DND-41 (cell line): ENCODE data around the gene PITPNC1.

ENCODE experiments used
- ATAC-seq: fragments of 200-7000 bp; cut with Tn5 transposase; 3 replicates; pipeline ENCODE4 v1.9.1; 2021; ENCODE audit warnings: low read depth; ENCODE audit not compliant: insufficient read depth
- DNase-seq: peaks from one replicate; pipeline ENCODE4 v3.0.0-alpha.2; 2020
- H2AFZ ChIP-seq: 2 replicates; pipeline ENCODE4 v1.6.0; 2012; ENCODE audit warnings: low read depth, low read length
- H3K27ac ChIP-seq: 2 replicates; pipeline ENCODE4 v1.5.1; 2012; ENCODE audit warnings: low read length, inconsistent platforms
- H3K27me3 ChIP-seq: fragments of 200-600 bp; sonication (generic); 2 replicates; pipeline ENCODE4 v1.6.0; 2012; ENCODE audit warnings: low read length, mild to moderate bottlenecking, inconsistent platforms; ENCODE audit not compliant: insufficient read depth, poor library complexity
- H3K36me3 ChIP-seq: 2 replicates; pipeline ENCODE4 v1.5.1; 2012; ENCODE audit warnings: low read length, inconsistent platforms; ENCODE audit not compliant: insufficient read depth
- H3K4me1 ChIP-seq: 2 replicates; pipeline ENCODE4 v1.5.1; 2012; ENCODE audit warnings: mild to moderate bottlenecking, low read length; ENCODE audit not compliant: insufficient read depth
- H3K4me2 ChIP-seq: 2 replicates; pipeline ENCODE4 v1.6.0; 2012; ENCODE audit warnings: mild to moderate bottlenecking, moderate library complexity, low read length, inconsistent platforms; ENCODE audit not compliant: insufficient read depth
- H3K4me3 ChIP-seq, 2 experiments: fragments of 200-600 bp in 1 of 2; shearing (Covaris generic) in 1 of 2; 2 replicates each; pipeline ENCODE4 v1.5.1; 2012 to 2016; ENCODE audit warnings: inconsistent platforms in 2 of 2, low read length in 2 of 2, mild to moderate bottlenecking in 2 of 2, low read depth in 1 of 2, moderate library complexity in 1 of 2
- H3K79me2 ChIP-seq: 2 replicates; pipeline ENCODE4 v1.6.0; 2012; ENCODE audit warnings: low read length, inconsistent platforms; ENCODE audit not compliant: insufficient read depth
- H3K9ac ChIP-seq: 2 replicates; pipeline ENCODE4 v1.6.0; 2012; ENCODE audit warnings: low read depth, mild to moderate bottlenecking, inconsistent platforms, low read length, moderate library complexity
- H3K9me3 ChIP-seq: 2 replicates; pipeline ENCODE4 v1.5.1; 2012; ENCODE audit warnings: low read length, moderate library complexity, mild to moderate bottlenecking, inconsistent platforms; ENCODE audit not compliant: insufficient read depth, severe bottlenecking
- H4K20me1 ChIP-seq: 2 replicates; pipeline ENCODE4 v1.6.0; 2012; ENCODE audit warnings: low read length; ENCODE audit not compliant: insufficient read depth
- CTCF ChIP-seq: IDR thresholded peaks from 2 replicates; pipeline ENCODE4 v1.5.1; 2012; ENCODE audit warnings: borderline replicate concordance, low read length, moderate library complexity, mild to moderate bottlenecking; ENCODE audit not compliant: poor library complexity, severe bottlenecking; ENCODE audit errors: extremely low read depth
- EZH2 ChIP-seq: IDR thresholded peaks from 3 replicates; pipeline ENCODE4 v1.6.1; 2012; ENCODE audit warnings: borderline replicate concordance, low read depth, mild to moderate bottlenecking, moderate library complexity, low read length, inconsistent platforms; ENCODE audit not compliant: severe bottlenecking

Gene PITPNC1

GRCh38 chr17:67582673-67583081 lies 205.6 kb downstream of the PITPNC1 start:
- TF ChIP-seq CTCF (no peak), EZH2 (no peak)
- DNase-seq: no peak

GRCh38 chr17:67585077-67585602 lies 208.1 kb downstream of the PITPNC1 start:
- no peak overlapping the region for H3K4me2 ChIP-seq
- H3K9me3 ChIP-seq: no peaks in the 10 kb centered on the region
- no peak overlapping the region for H3K27ac ChIP-seq
- H3K27me3 ChIP-seq: no peaks in the 10 kb centered on the region
- no peak overlapping the region for H3K9ac ChIP-seq
- H4K20me1 ChIP-seq: no peaks in the 10 kb centered on the region
- no peaks in the 10 kb centered on the region for H3K4me1 ChIP-seq
- TF ChIP-seq EZH2: no peak
- TF ChIP-seq CTCF: no peak
- H3K36me3 ChIP-seq: no peaks in the 10 kb centered on the region
- no peaks in the 10 kb centered on the region for H3K79me2 ChIP-seq
- no peak overlapping the region for H2AFZ ChIP-seq
- ATAC-seq (no peak), DNase-seq (no peak)
- H3K4me3 ChIP-seq: no peak overlapping the region

More at GRCh38 chr17:67582673-67583081, 205.6 kb downstream of the PITPNC1 start:
- no peak for ATAC-seq
- Histone ChIP-seq H3K36me3 (no peaks in the 10 kb centered on the region), H3K4me1 (no peaks in the 10 kb centered on the region), H3K27me3 (no peaks in the 10 kb centered on the region), H3K4me3 (no peak overlapping the region), H4K20me1 (no peaks in the 10 kb centered on the region), H3K4me2 (no peak overlapping the region), H3K27ac (no peak overlapping the region), H2AFZ (no peak overlapping the region), H3K9ac (no peak overlapping the region), H3K79me2 (no peaks in the 10 kb centered on the region), H3K9me3 (no peaks in the 10 kb centered on the region)

- Histone ChIP-seq H2AFZ (no peak overlapping the region), H3K27ac (no peak overlapping the region), H3K4me1 (no peaks in the 10 kb centered on the region), H3K79me2 (no peaks in the 10 kb centered on the region), H4K20me1 (no peaks in the 10 kb centered on the region), H3K9me3 (peaks cover 5% of the 10 kb centered on the region), H3K4me3 (no peak overlapping the region), H3K27me3 (no peaks in the 10 kb centered on the region), H3K4me2 (no peak overlapping the region), H3K9ac (no peak overlapping the region), H3K36me3 (no peaks in the 10 kb centered on the region)
- ATAC-seq: no peak
- DNase-seq: no peak
- TF ChIP-seq CTCF (no peak), EZH2 (no peak)
Measured at GRCh38 chr17:67588326-67588725, 211.2 kb downstream of the PITPNC1 start.

- Histone ChIP-seq H3K9ac (no peak overlapping the region), H3K36me3 (no peaks in the 10 kb centered on the region; the same call in 1 of the 2 replicates), H3K27me3 (no peaks in the 10 kb centered on the region), H3K27ac (no peak overlapping the region), H2AFZ (no peak overlapping the region), H3K4me3 (no peak overlapping the region), H3K79me2 (no peaks in the 10 kb centered on the region), H3K9me3 (peaks cover 5% of the 10 kb centered on the region), H3K4me1 (no peaks in the 10 kb centered on the region), H3K4me2 (no peak overlapping the region), H4K20me1 (no peaks in the 10 kb centered on the region)
- no peak for DNase-seq
- no peak for ATAC-seq
- no peak for TF ChIP-seq CTCF
- no peak for TF ChIP-seq EZH2
Measured at GRCh38 chr17:67594115-67594880, 217.2 kb downstream of the PITPNC1 start.
